ENCODE data around the gene CADM1. TPM values are rescaled to one million over a fixed set of nuclear protein-coding genes. Genes with fewer than 3 reads are reported as not detected.

The CADM1 gene
- total and polyA plus RNA-seq, 4 donors: 13.0 to 40.6 (median 28.9) TPM

GRCh38 chr11:115126092-115126491 is 378.1 kb downstream of the CADM1 start:
- H3K27ac ChIP-seq (ENCODE audit: low read depth in 1 of 2, low read length in 2 of 2): no peak overlapping the region
- H3K9me3 ChIP-seq (ENCODE audit: control insufficient read depth in 4 of 4, low read length in 3 of 4): no peaks in the 10 kb centered on the region
- 74% methylated on average over 2 of the region's 2 CpGs for WGBS
- H3K4me1 ChIP-seq (ENCODE audit: control insufficient read depth in 4 of 4, insufficient read depth in 4 of 4, low read length in 3 of 4): no peaks in the 10 kb centered on the region
- H3K9ac ChIP-seq (ENCODE audit: low read depth in 1 of 2, low read length in 2 of 2): no peak overlapping the region
- H3K27me3 ChIP-seq (ENCODE audit: control insufficient read depth in 4 of 4, insufficient read depth in 4 of 4, low read length in 3 of 4): peaks cover 0 to under 1% (median 0%) of the 10 kb centered on the region in 4 donors
- H3K4me3 ChIP-seq (ENCODE audit: low read depth in 1 of 3, low read length in 3 of 3): no peak overlapping the region
- DNase-seq (ENCODE audit: low spot score): no peak
- TF ChIP-seq HNF4A (conservative IDR thresholded peaks at IDR 0.05) (no peak), RAD21 (IDR thresholded peaks at IDR 0.05) (no peak), FOXA1 (IDR thresholded peaks at IDR 0.05) (no peak), YY1 (IDR thresholded peaks at IDR 0.05) (no peak), HNF4G (IDR thresholded peaks at IDR 0.05) (no peak), SP1 (IDR thresholded peaks at IDR 0.05) (no peak), JUND (IDR thresholded peaks at IDR 0.05) (no peak), GABPA (IDR thresholded peaks at IDR 0.05 in 1 of 2, conservative IDR thresholded peaks at IDR 0.05 in 1 of 2) (no peak), TAF1 (conservative IDR thresholded peaks at IDR 0.05) (no peak), CTCF (IDR thresholded peaks at IDR 0.05; ENCODE audit: low read depth, low read length, missing input control) (no peak), RXRA (IDR thresholded peaks at IDR 0.05) (no peak)
- H3K36me3 ChIP-seq (ENCODE audit: control insufficient read depth in 4 of 4, insufficient read depth in 3 of 4, low read depth in 1 of 4, low read length in 3 of 4): no peaks in the 10 kb centered on the region

GRCh38 chr11:115124786-115125185 is 379.4 kb downstream of the CADM1 start:
- H3K4me1 ChIP-seq (ENCODE audit: control insufficient read depth in 4 of 4, insufficient read depth in 4 of 4, low read length in 3 of 4): no peaks in the 10 kb centered on the region
- WGBS: 63% methylated on average over 4 of the region's 4 CpGs
- H3K27ac ChIP-seq (ENCODE audit: low read depth in 1 of 2, low read length in 2 of 2): no peak overlapping the region
- no peaks in the 10 kb centered on the region for H3K9me3 ChIP-seq (ENCODE audit: control insufficient read depth in 4 of 4, low read length in 3 of 4)
- H3K9ac ChIP-seq (ENCODE audit: low read depth in 1 of 2, low read length in 2 of 2): no peak overlapping the region
- no peak overlapping the region for H3K4me3 ChIP-seq (ENCODE audit: low read depth in 1 of 3, low read length in 3 of 3)
- no peak for DNase-seq (ENCODE audit: low spot score)
- no peaks in the 10 kb centered on the region for H3K27me3 ChIP-seq (ENCODE audit: control insufficient read depth in 4 of 4, insufficient read depth in 4 of 4, low read length in 3 of 4)
- no peaks in the 10 kb centered on the region for H3K36me3 ChIP-seq (ENCODE audit: control insufficient read depth in 4 of 4, insufficient read depth in 3 of 4, low read depth in 1 of 4, low read length in 3 of 4)
- TF ChIP-seq JUND (IDR thresholded peaks at IDR 0.05): no peak
- TF ChIP-seq RXRA (IDR thresholded peaks at IDR 0.05): no peak
- no peak for TF ChIP-seq TAF1 (conservative IDR thresholded peaks at IDR 0.05)
- TF ChIP-seq ZBTB33 (IDR thresholded peaks at IDR 0.05): no peak
- TF ChIP-seq CTCF (IDR thresholded peaks at IDR 0.05; ENCODE audit: low read depth, low read length, missing input control): no peak
- no peak for TF ChIP-seq SP1 (IDR thresholded peaks at IDR 0.05)
- no peak for TF ChIP-seq GABPA (IDR thresholded peaks at IDR 0.05 in 1 of 2, conservative IDR thresholded peaks at IDR 0.05 in 1 of 2)
- no peak for TF ChIP-seq RAD21 (IDR thresholded peaks at IDR 0.05)
- TF ChIP-seq REST (IDR thresholded peaks at IDR 0.05): no peak
- TF ChIP-seq NR2F2 (IDR thresholded peaks at IDR 0.05): no peak
- no peak for TF ChIP-seq HNF4A (conservative IDR thresholded peaks at IDR 0.05)
- TF ChIP-seq EGR1 (IDR thresholded peaks at IDR 0.05; ENCODE audit: low read depth in 2 of 2): no peak
- TF ChIP-seq HNF4G (IDR thresholded peaks at IDR 0.05): no peak
- TF ChIP-seq YY1 (IDR thresholded peaks at IDR 0.05): no peak
- TF ChIP-seq FOXA2 (IDR thresholded peaks at IDR 0.05): no peak
- TF ChIP-seq MAX (IDR thresholded peaks at IDR 0.05): no peak

Data from liver (tissue), 9 donors.